Measurements from ENCODE around the gene TRIM52. TPM values are rescaled to one million over a fixed set of nuclear protein-coding genes. Genes with fewer than 3 reads are reported as not detected.

The TRIM52 gene
- total RNA-seq, 1 experiment from 2014 or later: 7.8 TPM

GRCh38 chr5:181243564-181244343, 17.2 kb downstream of the TRIM52 start, which contains the start of gene RACK1 (continued):
- TF ChIP-seq ZNF317 (CRISPR knock-in tag; IDR thresholded peaks at IDR 0.05; ENCODE audit: borderline replicate concordance, low read depth): no peak
- TF ChIP-seq PRRX2 (CRISPR knock-in tag; IDR thresholded peaks at IDR 0.05): no peak
- no peak for TF ChIP-seq ZBTB43 (CRISPR knock-in tag; IDR thresholded peaks at IDR 0.05)
- TF ChIP-seq, protein P1, sequence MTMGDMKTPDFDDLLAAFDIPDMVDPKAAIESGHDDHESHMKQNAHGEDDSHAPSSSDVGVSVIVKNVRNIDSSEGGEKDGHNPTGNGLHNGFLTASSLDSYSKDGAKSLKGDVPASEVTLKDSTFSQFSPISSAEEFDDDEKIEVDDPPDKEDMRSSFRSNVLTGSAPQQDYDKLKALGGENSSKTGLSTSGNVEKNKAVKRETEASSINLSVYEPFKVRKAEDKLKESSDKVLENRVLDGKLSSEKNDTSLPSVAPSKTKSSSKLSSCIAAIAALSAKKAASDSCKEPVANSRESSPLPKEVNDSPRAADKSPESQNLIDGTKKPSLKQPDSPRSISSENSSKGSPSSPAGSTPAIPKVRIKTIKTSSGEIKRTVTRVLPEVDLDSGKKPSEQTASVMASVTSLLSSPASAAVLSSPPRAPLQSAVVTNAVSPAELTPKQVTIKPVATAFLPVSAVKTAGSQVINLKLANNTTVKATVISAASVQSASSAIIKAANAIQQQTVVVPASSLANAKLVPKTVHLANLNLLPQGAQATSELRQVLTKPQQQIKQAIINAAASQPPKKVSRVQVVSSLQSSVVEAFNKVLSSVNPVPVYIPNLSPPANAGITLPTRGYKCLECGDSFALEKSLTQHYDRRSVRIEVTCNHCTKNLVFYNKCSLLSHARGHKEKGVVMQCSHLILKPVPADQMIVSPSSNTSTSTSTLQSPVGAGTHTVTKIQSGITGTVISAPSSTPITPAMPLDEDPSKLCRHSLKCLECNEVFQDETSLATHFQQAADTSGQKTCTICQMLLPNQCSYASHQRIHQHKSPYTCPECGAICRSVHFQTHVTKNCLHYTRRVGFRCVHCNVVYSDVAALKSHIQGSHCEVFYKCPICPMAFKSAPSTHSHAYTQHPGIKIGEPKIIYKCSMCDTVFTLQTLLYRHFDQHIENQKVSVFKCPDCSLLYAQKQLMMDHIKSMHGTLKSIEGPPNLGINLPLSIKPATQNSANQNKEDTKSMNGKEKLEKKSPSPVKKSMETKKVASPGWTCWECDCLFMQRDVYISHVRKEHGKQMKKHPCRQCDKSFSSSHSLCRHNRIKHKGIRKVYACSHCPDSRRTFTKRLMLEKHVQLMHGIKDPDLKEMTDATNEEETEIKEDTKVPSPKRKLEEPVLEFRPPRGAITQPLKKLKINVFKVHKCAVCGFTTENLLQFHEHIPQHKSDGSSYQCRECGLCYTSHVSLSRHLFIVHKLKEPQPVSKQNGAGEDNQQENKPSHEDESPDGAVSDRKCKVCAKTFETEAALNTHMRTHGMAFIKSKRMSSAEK (CRISPR knock-in tag; IDR thresholded peaks at IDR 0.05; ENCODE audit: borderline replicate concordance): no peak
- no peak for TF ChIP-seq ELF4 (CRISPR knock-in tag; IDR thresholded peaks at IDR 0.05; ENCODE audit: low read depth)
- peak; percentile 18; the same call in 1 of the 2 replicates for TF ChIP-seq SMAD3 (CRISPR knock-in tag; IDR thresholded peaks at IDR 0.05; ENCODE audit: borderline replicate concordance)
- TF ChIP-seq, protein P2, sequence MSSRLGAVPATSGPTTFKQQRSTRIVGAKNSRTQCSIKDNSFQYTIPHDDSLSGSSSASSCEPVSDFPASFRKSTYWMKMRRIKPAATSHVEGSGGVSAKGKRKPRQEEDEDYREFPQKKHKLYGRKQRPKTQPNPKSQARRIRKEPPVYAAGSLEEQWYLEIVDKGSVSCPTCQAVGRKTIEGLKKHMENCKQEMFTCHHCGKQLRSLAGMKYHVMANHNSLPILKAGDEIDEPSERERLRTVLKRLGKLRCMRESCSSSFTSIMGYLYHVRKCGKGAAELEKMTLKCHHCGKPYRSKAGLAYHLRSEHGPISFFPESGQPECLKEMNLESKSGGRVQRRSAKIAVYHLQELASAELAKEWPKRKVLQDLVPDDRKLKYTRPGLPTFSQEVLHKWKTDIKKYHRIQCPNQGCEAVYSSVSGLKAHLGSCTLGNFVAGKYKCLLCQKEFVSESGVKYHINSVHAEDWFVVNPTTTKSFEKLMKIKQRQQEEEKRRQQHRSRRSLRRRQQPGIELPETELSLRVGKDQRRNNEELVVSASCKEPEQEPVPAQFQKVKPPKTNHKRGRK (CRISPR knock-in tag; IDR thresholded peaks at IDR 0.05; ENCODE audit: borderline replicate concordance): no peak
- TF ChIP-seq, protein P3, sequence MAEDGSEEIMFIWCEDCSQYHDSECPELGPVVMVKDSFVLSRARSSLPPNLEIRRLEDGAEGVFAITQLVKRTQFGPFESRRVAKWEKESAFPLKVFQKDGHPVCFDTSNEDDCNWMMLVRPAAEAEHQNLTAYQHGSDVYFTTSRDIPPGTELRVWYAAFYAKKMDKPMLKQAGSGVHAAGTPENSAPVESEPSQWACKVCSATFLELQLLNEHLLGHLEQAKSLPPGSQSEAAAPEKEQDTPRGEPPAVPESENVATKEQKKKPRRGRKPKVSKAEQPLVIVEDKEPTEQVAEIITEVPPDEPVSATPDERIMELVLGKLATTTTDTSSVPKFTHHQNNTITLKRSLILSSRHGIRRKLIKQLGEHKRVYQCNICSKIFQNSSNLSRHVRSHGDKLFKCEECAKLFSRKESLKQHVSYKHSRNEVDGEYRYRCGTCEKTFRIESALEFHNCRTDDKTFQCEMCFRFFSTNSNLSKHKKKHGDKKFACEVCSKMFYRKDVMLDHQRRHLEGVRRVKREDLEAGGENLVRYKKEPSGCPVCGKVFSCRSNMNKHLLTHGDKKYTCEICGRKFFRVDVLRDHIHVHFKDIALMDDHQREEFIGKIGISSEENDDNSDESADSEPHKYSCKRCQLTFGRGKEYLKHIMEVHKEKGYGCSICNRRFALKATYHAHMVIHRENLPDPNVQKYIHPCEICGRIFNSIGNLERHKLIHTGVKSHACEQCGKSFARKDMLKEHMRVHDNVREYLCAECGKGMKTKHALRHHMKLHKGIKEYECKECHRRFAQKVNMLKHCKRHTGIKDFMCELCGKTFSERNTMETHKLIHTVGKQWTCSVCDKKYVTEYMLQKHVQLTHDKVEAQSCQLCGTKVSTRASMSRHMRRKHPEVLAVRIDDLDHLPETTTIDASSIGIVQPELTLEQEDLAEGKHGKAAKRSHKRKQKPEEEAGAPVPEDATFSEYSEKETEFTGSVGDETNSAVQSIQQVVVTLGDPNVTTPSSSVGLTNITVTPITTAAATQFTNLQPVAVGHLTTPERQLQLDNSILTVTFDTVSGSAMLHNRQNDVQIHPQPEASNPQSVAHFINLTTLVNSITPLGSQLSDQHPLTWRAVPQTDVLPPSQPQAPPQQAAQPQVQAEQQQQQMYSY (CRISPR knock-in tag; IDR thresholded peaks at IDR 0.05): no peak
- TF ChIP-seq TEAD1 (CRISPR knock-in tag; IDR thresholded peaks at IDR 0.05): peak; percentile 78; the same call in 1 of the 2 replicates
- TF ChIP-seq, protein P4, sequence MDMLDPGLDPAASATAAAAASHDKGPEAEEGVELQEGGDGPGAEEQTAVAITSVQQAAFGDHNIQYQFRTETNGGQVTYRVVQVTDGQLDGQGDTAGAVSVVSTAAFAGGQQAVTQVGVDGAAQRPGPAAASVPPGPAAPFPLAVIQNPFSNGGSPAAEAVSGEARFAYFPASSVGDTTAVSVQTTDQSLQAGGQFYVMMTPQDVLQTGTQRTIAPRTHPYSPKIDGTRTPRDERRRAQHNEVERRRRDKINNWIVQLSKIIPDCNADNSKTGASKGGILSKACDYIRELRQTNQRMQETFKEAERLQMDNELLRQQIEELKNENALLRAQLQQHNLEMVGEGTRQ (CRISPR knock-in tag; IDR thresholded peaks at IDR 0.05): no peak
- no peak for TF ChIP-seq ZNF219 (CRISPR knock-in tag; IDR thresholded peaks at IDR 0.05; ENCODE audit: borderline replicate concordance)
- TF ChIP-seq SMAD4 (CRISPR knock-in tag; IDR thresholded peaks at IDR 0.05): no peak; the same call in 1 of the 2 replicates
- TF ChIP-seq, protein P5, sequence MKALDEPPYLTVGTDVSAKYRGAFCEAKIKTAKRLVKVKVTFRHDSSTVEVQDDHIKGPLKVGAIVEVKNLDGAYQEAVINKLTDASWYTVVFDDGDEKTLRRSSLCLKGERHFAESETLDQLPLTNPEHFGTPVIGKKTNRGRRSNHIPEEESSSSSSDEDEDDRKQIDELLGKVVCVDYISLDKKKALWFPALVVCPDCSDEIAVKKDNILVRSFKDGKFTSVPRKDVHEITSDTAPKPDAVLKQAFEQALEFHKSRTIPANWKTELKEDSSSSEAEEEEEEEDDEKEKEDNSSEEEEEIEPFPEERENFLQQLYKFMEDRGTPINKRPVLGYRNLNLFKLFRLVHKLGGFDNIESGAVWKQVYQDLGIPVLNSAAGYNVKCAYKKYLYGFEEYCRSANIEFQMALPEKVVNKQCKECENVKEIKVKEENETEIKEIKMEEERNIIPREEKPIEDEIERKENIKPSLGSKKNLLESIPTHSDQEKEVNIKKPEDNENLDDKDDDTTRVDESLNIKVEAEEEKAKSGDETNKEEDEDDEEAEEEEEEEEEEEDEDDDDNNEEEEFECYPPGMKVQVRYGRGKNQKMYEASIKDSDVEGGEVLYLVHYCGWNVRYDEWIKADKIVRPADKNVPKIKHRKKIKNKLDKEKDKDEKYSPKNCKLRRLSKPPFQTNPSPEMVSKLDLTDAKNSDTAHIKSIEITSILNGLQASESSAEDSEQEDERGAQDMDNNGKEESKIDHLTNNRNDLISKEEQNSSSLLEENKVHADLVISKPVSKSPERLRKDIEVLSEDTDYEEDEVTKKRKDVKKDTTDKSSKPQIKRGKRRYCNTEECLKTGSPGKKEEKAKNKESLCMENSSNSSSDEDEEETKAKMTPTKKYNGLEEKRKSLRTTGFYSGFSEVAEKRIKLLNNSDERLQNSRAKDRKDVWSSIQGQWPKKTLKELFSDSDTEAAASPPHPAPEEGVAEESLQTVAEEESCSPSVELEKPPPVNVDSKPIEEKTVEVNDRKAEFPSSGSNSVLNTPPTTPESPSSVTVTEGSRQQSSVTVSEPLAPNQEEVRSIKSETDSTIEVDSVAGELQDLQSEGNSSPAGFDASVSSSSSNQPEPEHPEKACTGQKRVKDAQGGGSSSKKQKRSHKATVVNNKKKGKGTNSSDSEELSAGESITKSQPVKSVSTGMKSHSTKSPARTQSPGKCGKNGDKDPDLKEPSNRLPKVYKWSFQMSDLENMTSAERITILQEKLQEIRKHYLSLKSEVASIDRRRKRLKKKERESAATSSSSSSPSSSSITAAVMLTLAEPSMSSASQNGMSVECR (CRISPR knock-in tag; IDR thresholded peaks at IDR 0.05; ENCODE audit: borderline replicate concordance): peak; percentile 61; the same call in 1 of the 2 replicates
- TF ChIP-seq TP53 (CRISPR knock-in tag; IDR thresholded peaks at IDR 0.05): no peak
- TF ChIP-seq CDX4 (CRISPR knock-in tag; IDR thresholded peaks at IDR 0.05; ENCODE audit: borderline replicate concordance): no peak
- TF ChIP-seq MXD4 (CRISPR knock-in tag; IDR thresholded peaks at IDR 0.05; ENCODE audit: borderline replicate concordance): no peak
- TF ChIP-seq NR3C1 (CRISPR knock-in tag; conservative IDR thresholded peaks at IDR 0.05; ENCODE audit: low read depth): no peak
- TF ChIP-seq NFATC4 (CRISPR knock-in tag; IDR thresholded peaks at IDR 0.05): no peak
- TF ChIP-seq ZNF138 (CRISPR knock-in tag; conservative IDR thresholded peaks at IDR 0.05): no peak
